Activated B cell treated with CpG ODN at 0.5 μM for 24 hours (primary cell): ENCODE data around the gene RGPD8. TPM values are rescaled to one million over a fixed set of nuclear protein-coding genes. Genes with fewer than 3 reads are reported as not detected.
"Not testable (repeated sequence)": the region's sequence is repeated elsewhere in the genome, so short reads cannot be mapped to it uniquely, and the experiment has no call there.

Source experiments
- ATAC-seq: fragments of 200-7000 bp; cut with Tn5 transposase; one replicate; pipeline ENCODE4 v1.10.0; 2021; ENCODE audit warnings: low read depth, mild to moderate bottlenecking, moderate library complexity
- CTCF ChIA-PET: fragments of 350-600 bp; sonication (Branson Sonifier 250); formaldehyde crosslinking; loops from one replicate; lab custom pipeline; 2021; ENCODE audit warnings: antibody characterized with exemption; lab: Charles Lee
- POLR2A ChIA-PET: fragments of 350-600 bp; sonication (Branson Sonifier 250); formaldehyde crosslinking; loops from one replicate; lab custom pipeline; 2021; ENCODE audit warnings: antibody characterized with exemption; lab: Charles Lee
- DNase-seq: peaks from one replicate; pipeline ENCODE4 v3.0.0; 2022
- H3K27ac Mint-ChIP-seq: one replicate; pipeline ENCODE4 v1.8.0; 2020; ENCODE audit warnings: mixed read lengths
- H3K27me3 Mint-ChIP-seq: one replicate; pipeline ENCODE4 v1.8.0; 2021; ENCODE audit warnings: mixed read lengths
- H3K36me3 Mint-ChIP-seq: one replicate; pipeline ENCODE4 v1.8.0; 2021; ENCODE audit warnings: low read depth, mixed read lengths
- H3K4me1 Mint-ChIP-seq: one replicate; pipeline ENCODE4 v1.8.0; 2021; ENCODE audit warnings: mixed read lengths
- H3K4me3 Mint-ChIP-seq: one replicate; pipeline ENCODE4 v1.8.0; 2020; ENCODE audit warnings: mild to moderate bottlenecking, mixed read lengths
- H3K9me3 Mint-ChIP-seq: one replicate; pipeline ENCODE4 v1.8.0; 2020; ENCODE audit warnings: mixed read lengths
- CTCF ChIP-seq: fragments of 200-600 bp; IDR thresholded peaks from one replicate; pipeline ENCODE4 v1.8.0; 2022; ENCODE audit warnings: antibody characterized with exemption, mild to moderate bottlenecking
- intact Hi-C: fragments of 100-400 bp; cut with micrococcal nuclease; formaldehyde crosslinking; loops from one replicate; pipeline ENCODE4 v1.15.1; 2024
- total RNA-seq: library from RNA; stranded (reverse); gene quantifications from 2 replicates; pipeline ENCODE4 v1.2.3, GENCODE V29; 2022

Gene RGPD8
- total RNA-seq, 1 donor from 2014 or later: 26.6 TPM

GRCh38 chr2:112449854-112450253 is 16.4 kb upstream of the RGPD8 start:
- H3K9me3 Mint-ChIP-seq: no peaks in the 10 kb centered on the region
- DNase-seq (no peak), ATAC-seq (no peak)
- no peaks in the 10 kb centered on the region for H3K4me1 Mint-ChIP-seq
- peaks cover 2% of the 10 kb centered on the region for H3K27me3 Mint-ChIP-seq
- H3K36me3 Mint-ChIP-seq: no peaks in the 10 kb centered on the region
- intact Hi-C loops: no loop called here
- CTCF ChIA-PET: no interaction called here
- POLR2A ChIA-PET: no interaction called here
- no peak overlapping the region for H3K4me3 Mint-ChIP-seq
- TF ChIP-seq CTCF: no peak
- H3K27ac Mint-ChIP-seq: no peak overlapping the region

GRCh38 chr2:112444256-112444655 is 10.8 kb upstream of the RGPD8 start:
- peaks cover 10% of the 10 kb centered on the region for H3K27me3 Mint-ChIP-seq
- DNase-seq, intact Hi-C loops, POLR2A ChIA-PET, H3K27ac Mint-ChIP-seq, CTCF ChIA-PET, H3K9me3 Mint-ChIP-seq, ATAC-seq, H3K4me3 Mint-ChIP-seq, H3K4me1 Mint-ChIP-seq, H3K36me3 Mint-ChIP-seq: not testable (repeated sequence)

- ATAC-seq, CTCF ChIA-PET, H3K36me3 Mint-ChIP-seq, H3K9me3 Mint-ChIP-seq, DNase-seq, intact Hi-C loops, H3K27ac Mint-ChIP-seq, H3K4me1 Mint-ChIP-seq, H3K4me3 Mint-ChIP-seq, POLR2A ChIA-PET: not testable (repeated sequence)
- peaks cover 17% of the 10 kb centered on the region for H3K27me3 Mint-ChIP-seq
Measured at GRCh38 chr2:112438603-112439261, 5.3 kb upstream of the RGPD8 start.

GRCh38 chr2:112437405-112437831 is 4.0 kb upstream of the RGPD8 start:
- H3K4me3 Mint-ChIP-seq, ATAC-seq, POLR2A ChIA-PET, H3K4me1 Mint-ChIP-seq, H3K9me3 Mint-ChIP-seq, DNase-seq, CTCF ChIA-PET, H3K36me3 Mint-ChIP-seq, intact Hi-C loops, H3K27ac Mint-ChIP-seq: not testable (repeated sequence)
- peaks cover 14% of the 10 kb centered on the region for H3K27me3 Mint-ChIP-seq

GRCh38 chr2:112436993-112437392 is 3.5 kb upstream of the RGPD8 start:
- intact Hi-C loops: not testable (repeated sequence)

GRCh38 chr2:112435716-112436431 is 2.4 kb upstream of the RGPD8 start:
- H3K4me3 Mint-ChIP-seq, H3K4me1 Mint-ChIP-seq, H3K9me3 Mint-ChIP-seq, POLR2A ChIA-PET, H3K36me3 Mint-ChIP-seq, CTCF ChIA-PET, H3K27me3 Mint-ChIP-seq, DNase-seq, H3K27ac Mint-ChIP-seq, intact Hi-C loops, ATAC-seq: not testable (repeated sequence)

More at GRCh38 chr2:112436993-112437392, 3.5 kb upstream of the RGPD8 start:
- H3K4me3 Mint-ChIP-seq, CTCF ChIA-PET, H3K9me3 Mint-ChIP-seq, H3K36me3 Mint-ChIP-seq, POLR2A ChIA-PET, H3K4me1 Mint-ChIP-seq, ATAC-seq, H3K27ac Mint-ChIP-seq, DNase-seq: not testable (repeated sequence)
- peaks cover 10% of the 10 kb centered on the region for H3K27me3 Mint-ChIP-seq

- ATAC-seq, H3K27me3 Mint-ChIP-seq, H3K4me1 Mint-ChIP-seq, H3K36me3 Mint-ChIP-seq, intact Hi-C loops, CTCF ChIA-PET, H3K27ac Mint-ChIP-seq, POLR2A ChIA-PET, H3K9me3 Mint-ChIP-seq, H3K4me3 Mint-ChIP-seq, DNase-seq: not testable (repeated sequence)
Measured at GRCh38 chr2:112434890-112435715, 1.7 kb upstream of the RGPD8 start.
